HepG2 (cell line): Measurements from ENCODE around the gene OSBPL2. TPM values are rescaled to one million over a fixed set of nuclear protein-coding genes. Genes with fewer than 3 reads are reported as not detected.
A peak's percentile ranks its signal among the peaks of the same experiment; 100 is the strongest.

Experiments used
- ATAC-seq: fragments of 200-7000 bp; cut with Tn5 transposase; 3 replicates; pipeline ENCODE4 v1.9.1; 2020; ENCODE audit warnings: mild to moderate bottlenecking, moderate library complexity
- BruUV-seq: library from RNA; stranded (reverse); fragments of 400-500 nt; replicated peaks from 2 replicates; lab custom pipeline; 2021; lab: Mats Ljungman, UMichigan
- CTCF ChIA-PET: fragments of 300-600 bp; formaldehyde crosslinking; extraction: SDS; loops from one replicate; lab custom pipeline; 2021; ENCODE audit warnings: low total read pairs, inconsistent platforms, low intra/inter-chr PET ratio; lab: Yijun Ruan, JAX
- POLR2A ChIA-PET: fragments of 350-600 bp; sonication (Branson Sonifier 250); formaldehyde crosslinking; loops from one replicate; lab custom pipeline; 2020; ENCODE audit warnings: antibody characterized with exemption, inconsistent platforms; lab: Yijun Ruan, JAX
- DNase-seq: peaks from one replicate; pipeline ENCODE4 v3.0.0-alpha.2; 2015; ENCODE audit warnings: low spot score
- FAIRE-seq: peaks from 3 replicates; lab custom pipeline; 2011; peaks lifted over from hg19 to GRCh38; lab: Jason Lieb, UNC
- H2AFZ ChIP-seq: one replicate; pipeline ENCODE4 v1.6.1; 2011; ENCODE audit warnings: low read length, inconsistent platforms
- H3K27ac ChIP-seq: fragments of 300-600 bp; 3 replicates; pipeline ENCODE4 v1.8.0; 2011; ENCODE audit warnings: mixed run types, mild to moderate bottlenecking, mixed read lengths, low read length, inconsistent platforms; ENCODE audit not compliant: insufficient read depth; ENCODE audit errors: extremely low read length
- H3K27me3 ChIP-seq, 2 experiments: fragments of 200-600 bp in 1 of 2; 2 replicates in 1 of 2; 3 replicates in 1 of 2; pipeline versions ENCODE4 v1.6.0 to v1.8.0; 2011; ENCODE audit warnings: low read length in 2 of 2, mild to moderate bottlenecking in 2 of 2, moderate library complexity in 2 of 2, inconsistent platforms in 1 of 2; ENCODE audit not compliant: insufficient read depth in 2 of 2, control insufficient read depth in 1 of 2
- H3K36me3 ChIP-seq, 2 experiments: fragments of 200-600 bp in 1 of 2; replicated peaks in 1 of 2; 2 replicates in 1 of 2; 3 replicates in 1 of 2; pipeline versions ENCODE4 v1.5.1 to v1.8.0; 2011; ENCODE audit warnings: low read length in 2 of 2, inconsistent platforms in 1 of 2; ENCODE audit not compliant: insufficient read depth in 2 of 2, control insufficient read depth in 1 of 2
- H3K4me1 ChIP-seq: 2 replicates; pipeline ENCODE4 v1.5.1; 2012; ENCODE audit warnings: low read length, inconsistent platforms; ENCODE audit not compliant: insufficient read depth
- H3K4me2 ChIP-seq: 2 replicates; pipeline ENCODE4 v1.6.0; 2011; ENCODE audit warnings: low read depth, low read length, inconsistent platforms
- H3K4me3 ChIP-seq, 3 experiments: fragments of 200-600 bp in 1 of 3; sonication (generic), shearing (Covaris generic) in 1 of 3; replicated peaks in 1 of 3; 2 replicates each; pipeline ENCODE4 v1.5.1; 2011 to 2016; ENCODE audit warnings: low read length in 3 of 3, inconsistent platforms in 2 of 3, low read depth in 2 of 3, mild to moderate bottlenecking in 2 of 3, control low read depth in 1 of 3, mixed read lengths in 1 of 3; ENCODE audit not compliant: insufficient read depth in 1 of 3
- H3K79me2 ChIP-seq: one replicate; pipeline ENCODE4 v1.6.1; 2011; ENCODE audit warnings: low read length, inconsistent platforms; ENCODE audit not compliant: insufficient read depth
- H3K9ac ChIP-seq: 2 replicates; pipeline ENCODE4 v1.6.0; 2011; ENCODE audit warnings: mild to moderate bottlenecking, low read depth, low read length, inconsistent platforms; ENCODE audit not compliant: insufficient read depth
- H3K9me3 ChIP-seq: 2 replicates; pipeline ENCODE4 v1.5.1; 2012; ENCODE audit warnings: mild to moderate bottlenecking, low read length
- H4K20me1 ChIP-seq: 2 replicates; pipeline ENCODE4 v1.6.0; 2011; ENCODE audit warnings: inconsistent platforms, mild to moderate bottlenecking, low read length, moderate library complexity; ENCODE audit not compliant: insufficient read depth
- AGO2 ChIP-seq: fragments of 200-400 bp; formaldehyde crosslinking; optimal IDR thresholded peaks from 2 replicates; pipeline ENCODE3; 2017; ENCODE audit warnings: mild to moderate bottlenecking, low read depth, low read length, moderate library complexity
- EEA1 ChIP-seq: sonication (generic); formaldehyde crosslinking; IDR thresholded peaks from 2 replicates; pipeline ENCODE4 v1.5.1; 2020; ENCODE audit warnings: mild to moderate bottlenecking, missing genetic modification reagents, borderline replicate concordance
- HDAC6 ChIP-seq: fragments of 200-600 bp; sonication (generic); IDR thresholded peaks from 2 replicates; pipeline ENCODE4 v1.7.0; 2017; ENCODE audit warnings: mild to moderate bottlenecking, antibody characterized with exemption, low read length, low read depth
- HOXA3 ChIP-seq: sonication (generic); formaldehyde crosslinking; IDR thresholded peaks from 2 replicates; pipeline ENCODE4 v1.5.0; 2020; ENCODE audit warnings: missing genetic modification reagents
- MYPOP ChIP-seq: sonication (generic); formaldehyde crosslinking; IDR thresholded peaks from 2 replicates; pipeline ENCODE4 v1.8.1; 2023; ENCODE audit warnings: mild to moderate bottlenecking, moderate library complexity, missing genetic modification reagents
- NFE2L2 ChIP-seq: fragments of 150-350 bp; IDR thresholded peaks from 2 replicates; pipeline ENCODE4 v1.6.1; 2014; ENCODE audit warnings: low read length
- NFKBIZ ChIP-seq: IDR thresholded peaks from 2 replicates; pipeline ENCODE4 v1.6.1; 2018; ENCODE audit warnings: missing genetic modification reagents, missing compliant biosample characterization
- ZBTB38 ChIP-seq: sonication (generic); formaldehyde crosslinking; IDR thresholded peaks from 2 replicates; pipeline ENCODE4 v1.5.1; 2020; ENCODE audit warnings: mild to moderate bottlenecking, missing genetic modification reagents
- ZNF317 ChIP-seq: sonication (generic); formaldehyde crosslinking; IDR thresholded peaks from 2 replicates; pipeline ENCODE4 v1.5.0; 2020; ENCODE audit warnings: mild to moderate bottlenecking, missing genetic modification reagents
- ZNF484 ChIP-seq: sonication (generic); formaldehyde crosslinking; IDR thresholded peaks from 2 replicates; pipeline ENCODE4 v1.5.1; 2020; ENCODE audit warnings: mild to moderate bottlenecking, low read depth, missing genetic modification reagents, borderline replicate concordance
- ZNF557 ChIP-seq: sonication (generic); formaldehyde crosslinking; IDR thresholded peaks from 2 replicates; pipeline ENCODE4 v1.4.0; 2020; ENCODE audit warnings: missing genetic modification reagents
- ZNF776 ChIP-seq: sonication (generic); formaldehyde crosslinking; IDR thresholded peaks from 2 replicates; pipeline ENCODE4 v1.4.0; 2020; ENCODE audit warnings: mild to moderate bottlenecking, missing genetic modification reagents
- WGBS: methylation state at CpG from one replicate; pipeline ENCODE4 v1.1.6; 2017; ENCODE audit warnings: low lambda C conversion rate; 5-methylcytosine and 5-hydroxymethylcytosine counted together
- in situ Hi-C: cut with HindIII; loops from 2 replicates; pipeline ENCODE4 v1.10.0; 2017; ENCODE audit warnings: low pct_unique_long_range_greater_than_20kb; ENCODE audit not compliant: extremely low pct_ligation_motif_present
- intact Hi-C: fragments of 100-400 bp; cut with micrococcal nuclease; formaldehyde crosslinking; loops from one replicate; pipeline ENCODE4 v1.10.0; 2022; ENCODE audit not compliant: unreplicated experiment
- polyA plus RNA-seq, 8 experiments: library from polyadenylated mRNA; depleted of rRNA in 3 of 8; stranded (reverse) in 7 of 8; unstranded in 1 of 8; fragments of >200 nt; fragmentation: Illumina TruSeq in 4 of 8; extraction: Trizol in 4 of 8; gene quantifications; 2 replicates each; pipeline versions ENCODE4 v1.2.1 to v1.2.3, GENCODE V29; 2011 to 2016; ENCODE audit warnings: low read depth in 4 of 8, missing spikeins in 1 of 8, mixed read lengths in 1 of 8; ENCODE audit not compliant: insufficient read depth in 1 of 8
- total RNA-seq, 5 experiments: library from RNA; depleted of rRNA; stranded (reverse); fragments of >200 nt; fragmentation: Illumina TruSeq; extraction: Trizol; gene quantifications; 2 replicates each; pipeline ENCODE4 v1.2.3, GENCODE V29; 2016; ENCODE audit warnings: low read depth in 1 of 5
- TF ChIP-seq, protein P1 (sequence below): sonication (generic); formaldehyde crosslinking; IDR thresholded peaks from 2 replicates; pipeline ENCODE4 v1.4.0; 2020; ENCODE audit warnings: mild to moderate bottlenecking, low read depth, missing genetic modification reagents

OSBPL2 gene
- total and polyA plus RNA-seq, 2 of the 13 experiments (the other 11 are each of a cell fraction or from before 2014, with no cell fraction given): 18.5 to 37.4 TPM

DNA sequence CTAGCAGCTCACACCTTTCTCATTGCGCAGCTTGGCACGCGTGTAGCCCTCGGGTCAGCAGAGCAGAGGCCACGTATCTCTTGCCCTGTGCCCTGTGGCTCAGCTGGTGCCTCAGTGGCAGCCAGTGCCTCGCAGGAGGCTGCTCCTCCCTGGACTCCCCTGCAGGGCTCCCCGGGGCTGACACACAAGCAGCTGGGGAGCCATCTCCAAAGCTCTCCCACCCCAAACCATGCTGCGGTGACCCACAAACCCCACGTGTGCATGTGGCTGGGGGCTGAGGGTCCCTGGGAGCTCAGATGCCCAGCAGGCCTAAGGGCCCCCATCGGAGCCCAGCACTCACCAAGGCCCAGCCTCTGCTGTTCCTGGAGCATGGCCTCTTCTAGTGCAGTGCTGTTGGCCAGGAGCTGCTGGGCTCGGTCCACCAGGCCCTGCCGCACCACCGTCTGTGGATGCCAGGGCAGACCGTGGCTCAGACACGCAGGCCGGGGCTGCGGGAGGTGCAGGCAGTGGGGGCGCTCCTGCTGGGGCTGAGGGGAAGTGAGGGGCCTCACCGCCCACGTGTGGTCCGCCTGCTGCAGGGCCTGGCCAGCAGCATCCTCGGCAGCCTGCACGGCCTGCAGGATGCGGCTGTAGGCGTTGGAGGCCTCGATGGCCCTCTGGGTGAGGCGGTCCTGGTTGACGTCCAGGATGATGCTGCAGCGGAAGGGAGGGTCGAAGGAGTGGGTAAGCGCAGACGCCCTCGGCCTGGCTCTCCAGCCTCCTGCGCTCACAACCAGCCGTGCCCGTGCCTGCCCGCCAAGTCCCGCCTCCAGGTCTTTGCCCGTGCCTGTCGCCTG, 78.2 kb downstream of the OSBPL2 start:
- Histone ChIP-seq H3K4me1 (no peaks in the 10 kb centered on the region), H4K20me1 (peaks cover 4% of the 10 kb centered on the region; the same call in 1 of the 2 replicates), H3K27me3 (no peaks in the 10 kb centered on the region), H3K9ac (no peak overlapping the region), H3K27ac (no peak overlapping the region), H3K4me3 (no peak overlapping the region), H3K79me2 (no peaks in the 10 kb centered on the region), H3K36me3 (peaks cover 52 to 73% of the 10 kb centered on the region in 2 experiments), H3K4me2 (no peak overlapping the region), H3K9me3 (no peaks in the 10 kb centered on the region), H2AFZ (no peak overlapping the region)
- POLR2A ChIA-PET: interaction anchor here (1.1 to 1.4 kb wide), 3 partner anchors 52 to 59 kb away, joined by 3 to 5 read pairs (median 4); no protein-coding TSS in a partner anchor
- CTCF ChIA-PET: no interaction called here
- 0 out of 2 replicates have a peak, but pooled peaks have one; percentile 35 for TF ChIP-seq ZNF776
- no peak for TF ChIP-seq MYPOP (CRISPR knock-in tag)
- TF ChIP-seq EEA1: 0 out of 2 replicates have a peak, but pooled peaks have one; percentile 20
- no peak for TF ChIP-seq ZNF317 (CRISPR knock-in tag)
- no peak for TF ChIP-seq HDAC6
- TF ChIP-seq ZNF484 (CRISPR knock-in tag): 0 out of 2 replicates have a peak, but pooled peaks have one; percentile 47
- TF ChIP-seq HOXA3: peak; percentile 5; the same call in 1 of the 2 replicates
- no peak for TF ChIP-seq NFE2L2
- peak; percentile 73 for TF ChIP-seq AGO2
- TF ChIP-seq ZNF557: no peak
- TF ChIP-seq ZBTB38 (CRISPR knock-in tag): peak; percentile 35; the same call in 1 of the 2 replicates
- no peak for TF ChIP-seq NFKBIZ (CRISPR knock-in tag)
- TF ChIP-seq, protein P1, sequence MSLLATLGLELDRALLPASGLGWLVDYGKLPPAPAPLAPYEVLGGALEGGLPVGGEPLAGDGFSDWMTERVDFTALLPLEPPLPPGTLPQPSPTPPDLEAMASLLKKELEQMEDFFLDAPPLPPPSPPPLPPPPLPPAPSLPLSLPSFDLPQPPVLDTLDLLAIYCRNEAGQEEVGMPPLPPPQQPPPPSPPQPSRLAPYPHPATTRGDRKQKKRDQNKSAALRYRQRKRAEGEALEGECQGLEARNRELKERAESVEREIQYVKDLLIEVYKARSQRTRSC (CRISPR knock-in tag): no peak
- in situ Hi-C loops: no loop called here
- no TSS peak for BruUV-seq
- intact Hi-C loops: no loop called here
- DNase-seq (no peak), FAIRE-seq (no peak), ATAC-seq (no peak)
- 97% methylated on average over 37 of the region's 40 CpGs for WGBS
